ENCODE measurements around the gene TSEN34.

DNA sequence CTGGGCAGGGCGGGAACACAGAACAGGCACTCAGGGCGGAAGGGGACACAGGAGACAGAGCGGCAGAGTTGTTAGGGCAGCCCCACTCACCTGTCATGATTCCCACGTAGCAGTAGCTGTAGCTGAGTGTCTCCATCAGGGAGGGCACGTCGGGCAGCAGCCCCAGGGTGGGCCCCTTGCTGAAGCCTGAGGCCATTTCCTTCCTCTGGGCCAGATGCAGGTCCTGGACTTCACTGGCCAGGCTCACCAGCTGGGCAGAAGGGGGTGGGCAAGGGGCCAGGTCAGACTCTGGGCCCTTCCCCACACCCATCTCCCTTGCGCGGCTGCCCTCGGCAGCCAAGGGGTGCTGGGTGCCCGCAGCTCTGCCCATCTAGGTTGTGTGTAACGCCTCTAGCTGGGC, 7.7 kb upstream of the TSEN34 start:
- TF ChIP-seq POLR2AphosphoS5 (IDR thresholded peaks at IDR 0.05; ENCODE audit: insufficient read depth in 1 of 2, low read depth in 1 of 2): no peak
- TF ChIP-seq, protein P1, sequence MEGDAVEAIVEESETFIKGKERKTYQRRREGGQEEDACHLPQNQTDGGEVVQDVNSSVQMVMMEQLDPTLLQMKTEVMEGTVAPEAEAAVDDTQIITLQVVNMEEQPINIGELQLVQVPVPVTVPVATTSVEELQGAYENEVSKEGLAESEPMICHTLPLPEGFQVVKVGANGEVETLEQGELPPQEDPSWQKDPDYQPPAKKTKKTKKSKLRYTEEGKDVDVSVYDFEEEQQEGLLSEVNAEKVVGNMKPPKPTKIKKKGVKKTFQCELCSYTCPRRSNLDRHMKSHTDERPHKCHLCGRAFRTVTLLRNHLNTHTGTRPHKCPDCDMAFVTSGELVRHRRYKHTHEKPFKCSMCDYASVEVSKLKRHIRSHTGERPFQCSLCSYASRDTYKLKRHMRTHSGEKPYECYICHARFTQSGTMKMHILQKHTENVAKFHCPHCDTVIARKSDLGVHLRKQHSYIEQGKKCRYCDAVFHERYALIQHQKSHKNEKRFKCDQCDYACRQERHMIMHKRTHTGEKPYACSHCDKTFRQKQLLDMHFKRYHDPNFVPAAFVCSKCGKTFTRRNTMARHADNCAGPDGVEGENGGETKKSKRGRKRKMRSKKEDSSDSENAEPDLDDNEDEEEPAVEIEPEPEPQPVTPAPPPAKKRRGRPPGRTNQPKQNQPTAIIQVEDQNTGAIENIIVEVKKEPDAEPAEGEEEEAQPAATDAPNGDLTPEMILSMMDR (IDR thresholded peaks at IDR 0.05): no peak
- TF ChIP-seq POLR2A (IDR thresholded peaks at IDR 0.05): no peak
